ENCODE data around the gene RAB26. TPM values are rescaled to one million over a fixed set of nuclear protein-coding genes. Genes with fewer than 3 reads are reported as not detected.

The RAB26 gene
- total RNA-seq, 1 donor from 2014 or later = not detected

GRCh38 chr16:2161911-2162310 is 13.5 kb downstream of the RAB26 start:
- no peak for DNase-seq

GRCh38 chr16:2162676-2163118 is 14.3 kb downstream of the RAB26 start:
- DNase-seq = no peak

- DNase-seq = peak; percentile 52
Measured at GRCh38 chr16:2163211-2163881, 14.9 kb downstream of the RAB26 start.

GRCh38 chr16:2165861-2166260 is 17.4 kb downstream of the RAB26 start:
- no peak for DNase-seq

GRCh38 chr16:2166263-2167067 is 18.0 kb downstream of the RAB26 start:
- DNase-seq = no peak

GRCh38 chr16:2167068-2167638 is 18.7 kb downstream of the RAB26 start:
- no peak for DNase-seq

- no peak for DNase-seq
Measured at GRCh38 chr16:2170080-2170479, 21.7 kb downstream of the RAB26 start.

GRCh38 chr16:2170587-2171435 is 22.4 kb downstream of the RAB26 start:
- no peak for DNase-seq

- DNase-seq = no peak
Measured at GRCh38 chr16:2171601-2172178, 23.3 kb downstream of the RAB26 start.

- no peak for DNase-seq
Measured at GRCh38 chr16:2172688-2173335, 24.4 kb downstream of the RAB26 start.

- no peak for DNase-seq
Measured at GRCh38 chr16:2173366-2173765, 24.9 kb downstream of the RAB26 start.

GRCh38 chr16:2173916-2174315 is 25.5 kb downstream of the RAB26 start:
- DNase-seq = no peak

- DNase-seq = no peak
Measured at GRCh38 chr16:2174396-2175131, 26.1 kb downstream of the RAB26 start.

GRCh38 chr16:2175454-2175853 is 27.0 kb downstream of the RAB26 start:
- DNase-seq = no peak

GRCh38 chr16:2176047-2176446 is 27.6 kb downstream of the RAB26 start:
- no peak for DNase-seq

GRCh38 chr16:2177101-2177500 is 28.7 kb downstream of the RAB26 start:
- no peak for DNase-seq

- no peak for DNase-seq
Measured at GRCh38 chr16:2177561-2177960, 29.1 kb downstream of the RAB26 start.

- peak; percentile 57 for DNase-seq
Measured at GRCh38 chr16:2178321-2179106, 30.1 kb downstream of the RAB26 start.

- no peak for DNase-seq
Measured at GRCh38 chr16:2179107-2179501, 30.7 kb downstream of the RAB26 start.

GRCh38 chr16:2179576-2179975 is 31.2 kb downstream of the RAB26 start:
- DNase-seq = no peak
